GF-D8 (cell line): ENCODE measurements around the gene CYB5R3.
A peak's percentile ranks its signal among the peaks of the same experiment; 100 is the strongest.
"Not testable (repeated sequence)": the region's sequence is repeated elsewhere in the genome, so short reads cannot be mapped to it uniquely, and the experiment has no call there.

ENCODE experiments used
- DNase-seq: peaks from one replicate; lab custom pipeline; 2025; lab: John Stamatoyannopoulos, UW

Gene CYB5R3

GRCh38 chr22:42623301-42623751 is 25.9 kb downstream of the CYB5R3 start:
- DNase-seq = peak; percentile 34

- DNase-seq = no peak
Measured at GRCh38 chr22:42622061-42622710, 27.0 kb downstream of the CYB5R3 start.

GRCh38 chr22:42621505-42622002 is 27.6 kb downstream of the CYB5R3 start:
- no peak for DNase-seq

GRCh38 chr22:42620084-42620483 is 29.1 kb downstream of the CYB5R3 start:
- no peak for DNase-seq

- no peak for DNase-seq
Measured at GRCh38 chr22:42619261-42620063, 29.7 kb downstream of the CYB5R3 start.

GRCh38 chr22:42617155-42617983 is 31.8 kb downstream of the CYB5R3 start:
- no peak for DNase-seq

GRCh38 chr22:42615860-42616175 is 33.4 kb downstream of the CYB5R3 start:
- DNase-seq = not testable (repeated sequence)

GRCh38 chr22:42615092-42615859 is 33.9 kb downstream of the CYB5R3 start:
- DNase-seq = peak; percentile 98

GRCh38 chr22:42614312-42615091 is 34.7 kb downstream of the CYB5R3 start, which contains the start of gene POLDIP3:
Gene POLDIP3 (minus strand): TSS chr22:42614883. CDS start chr22:42614857, 26 bp downstream.
- DNase-seq = peak; percentile 88

GRCh38 chr22:42613872-42614301 is 35.3 kb downstream of the CYB5R3 start:
- DNase-seq = peak; percentile 35

GRCh38 chr22:42612336-42612735 is 36.9 kb downstream of the CYB5R3 start:
- no peak for DNase-seq

GRCh38 chr22:42611051-42611450 is 38.1 kb downstream of the CYB5R3 start:
- DNase-seq = no peak

GRCh38 chr22:42610186-42610585 is 39.0 kb downstream of the CYB5R3 start:
- DNase-seq = peak; percentile 1

- DNase-seq = no peak
Measured at GRCh38 chr22:42608823-42609361, 40.3 kb downstream of the CYB5R3 start.

- no peak for DNase-seq
Measured at GRCh38 chr22:42608136-42608822, 40.9 kb downstream of the CYB5R3 start.

- DNase-seq = not testable (repeated sequence)
Measured at GRCh38 chr22:42607641-42608040, 41.6 kb downstream of the CYB5R3 start.

- no peak for DNase-seq
Measured at GRCh38 chr22:42604403-42604802, 44.8 kb downstream of the CYB5R3 start.

GRCh38 chr22:42603427-42603826 is 45.8 kb downstream of the CYB5R3 start:
- DNase-seq = no peak

GRCh38 chr22:42602470-42602869 is 46.7 kb downstream of the CYB5R3 start:
- no peak for DNase-seq
